Left colon (tissue), 2 donors: ENCODE data around the gene WDR88. TPM values are rescaled to one million over a fixed set of nuclear protein-coding genes. Genes with fewer than 3 reads are reported as not detected.
A peak's percentile ranks its signal among the peaks of the same experiment; 100 is the strongest.

Experiments used
- ATAC-seq: fragments of 200-7000 bp; cut with Tn5 transposase; one replicate; pipeline ENCODE4 v1.9.1; 2020; ENCODE audit warnings: mild to moderate bottlenecking, moderate library complexity
- DNase-seq, 2 donors: peaks; one replicate each; pipeline ENCODE4 v3.0.0-alpha.2; 2020
- intact Hi-C, 2 donors: fragments of 100-400 bp; cut with DNase I in 1 of 2; cut with micrococcal nuclease in 1 of 2; formaldehyde crosslinking; loops; one replicate each; pipeline versions ENCODE4 v1.11.2 to v1.14.0; 2022; cut with DNase I, micrococcal nuclease
- long read RNA-seq: library from polyadenylated mRNA; unstranded; transcript quantifications from one replicate; pipeline ENCODE4 v2.0.0, GENCODE V29; 2021
- total RNA-seq, 2 donors: library from RNA; stranded (reverse); fragmentation: NEBNext Ultra II Directional; extraction: Animal tissue kit (Norgen Biotek cat#: 25700); gene quantifications; one replicate each; pipeline ENCODE4 v1.2.1, GENCODE V29; 2021
- donor health status: DM: no; HTN: no; CAD: no.
- donor health status: DM: yes; HTN: yes; CAD: no.

WDR88 gene
- not detected for total RNA-seq
- long read RNA-seq, partial matches to known transcripts = 0 of 3 reads
- long read RNA-seq, other reads (novel, unspliced or antisense) = 3 of 3 reads

GRCh38 chr19:33132021-33132420 is at the start of gene WDR88:
Gene WDR88 (plus strand): TSS chr19:33132114. CDS start chr19:33132170, 56 bp downstream.
- ATAC-seq (no peak), DNase-seq (no peak)
- intact Hi-C loops = no loop called here

- ATAC-seq (no peak), DNase-seq (no peak)
- intact Hi-C loops = loop anchor here in 1 of 2 donors (10.0 kb wide), 1 partner anchor 111 kb away; the partner anchor contains the start of genes CEP89 and FAAP24
Measured at GRCh38 chr19:33085570-33086128, 46.3 kb upstream of the WDR88 start.

- DNase-seq = no peak
- ATAC-seq = peak; percentile 61
- intact Hi-C loops = loop anchor here in 1 of 2 donors (10.0 kb wide), 1 partner anchor 112 kb away; the partner anchor contains the start of genes CEP89 and FAAP24
Measured at GRCh38 chr19:33086955-33087354, 45.0 kb upstream of the WDR88 start.

- no peak for DNase-seq
- no peak for ATAC-seq
- intact Hi-C loops = loop anchor here in 1 of 2 donors (10.0 kb wide), 1 partner anchor 114 kb away; the partner anchor contains the start of genes CEP89 and FAAP24
Measured at GRCh38 chr19:33089010-33089409, 42.9 kb upstream of the WDR88 start.

GRCh38 chr19:33090179-33090578 is 41.7 kb upstream of the WDR88 start:
- no peak for ATAC-seq
- DNase-seq = no peak
- intact Hi-C loops = no loop called here

GRCh38 chr19:33093420-33094210 is 38.3 kb upstream of the WDR88 start:
- DNase-seq = no peak
- intact Hi-C loops = no loop called here
- no peak for ATAC-seq

- peak; percentile 77 for ATAC-seq
- intact Hi-C loops = no loop called here
- no peak for DNase-seq
Measured at GRCh38 chr19:33094436-33095067, 37.4 kb upstream of the WDR88 start.

- DNase-seq (no peak), ATAC-seq (peak; percentile 43)
- intact Hi-C loops = no loop called here
Measured at GRCh38 chr19:33096005-33096404, 35.9 kb upstream of the WDR88 start.

- peak; percentile 8 for ATAC-seq
- intact Hi-C loops = no loop called here
- DNase-seq = peak in 1 of 2 donors; percentile 29
Measured at GRCh38 chr19:33098055-33098534, 33.8 kb upstream of the WDR88 start.

- peak; percentile 99 for ATAC-seq
- DNase-seq = peak; percentile 70 to 84
- intact Hi-C loops = no loop called here
Measured at GRCh38 chr19:33100894-33101644, 30.8 kb upstream of the WDR88 start.

GRCh38 chr19:33102893-33103292 is 29.0 kb upstream of the WDR88 start:
- ATAC-seq (no peak), DNase-seq (no peak)
- intact Hi-C loops = no loop called here

- ATAC-seq = no peak
- intact Hi-C loops = no loop called here
Measured at GRCh38 chr19:33108161-33108560, 23.8 kb upstream of the WDR88 start.

GRCh38 chr19:33110137-33110910 is 21.6 kb upstream of the WDR88 start:
- intact Hi-C loops = no loop called here
- DNase-seq = no peak
- ATAC-seq = no peak

More at GRCh38 chr19:33108161-33108560, 23.8 kb upstream of the WDR88 start:
- no peak for DNase-seq

GRCh38 chr19:33111587-33111986 is 20.3 kb upstream of the WDR88 start:
- no peak for ATAC-seq
- no peak for DNase-seq
- intact Hi-C loops = no loop called here

GRCh38 chr19:33114312-33114711 is 17.6 kb upstream of the WDR88 start:
- DNase-seq (no peak), ATAC-seq (no peak)
- intact Hi-C loops = no loop called here

GRCh38 chr19:33117501-33117900 is 14.4 kb upstream of the WDR88 start:
- intact Hi-C loops = no loop called here
- no peak for DNase-seq
- peak; percentile 18 for ATAC-seq

GRCh38 chr19:33118643-33119042 is 13.3 kb upstream of the WDR88 start:
- intact Hi-C loops = no loop called here
- ATAC-seq = peak; percentile 23
- no peak for DNase-seq
